Left ventricle myocardium inferior (tissue), 1 donor: Measurements from ENCODE around the gene SURF2. TPM values are rescaled to one million over a fixed set of nuclear protein-coding genes. Genes with fewer than 3 reads are reported as not detected.

Experiments
- DNase-seq: peaks from one replicate; pipeline ENCODE4 v3.0.0-alpha.2; 2020
- H3K27ac ChIP-seq: fragments of 200-600 bp; replicated peaks from 2 replicates; pipeline ENCODE4 v1.8.0; 2021
- H3K27me3 ChIP-seq: fragments of 200-600 bp; 2 replicates; pipeline ENCODE4 v1.8.0; 2021; ENCODE audit warnings: low read depth
- H3K36me3 ChIP-seq: fragments of 200-600 bp; 2 replicates; pipeline ENCODE4 v1.8.0; 2021
- H3K4me1 ChIP-seq: fragments of 200-600 bp; 2 replicates; pipeline ENCODE4 v1.8.0; 2021
- H3K4me3 ChIP-seq: fragments of 200-600 bp; 2 replicates; pipeline ENCODE4 v1.8.0; 2021; ENCODE audit warnings: mild to moderate bottlenecking, moderate library complexity
- H3K9me3 ChIP-seq: fragments of 200-600 bp; replicated peaks from 2 replicates; pipeline ENCODE4 v1.8.0; 2021
- CTCF ChIP-seq: fragments of 200-600 bp; IDR thresholded peaks from 2 replicates; pipeline ENCODE4 v1.8.0; 2021; ENCODE audit warnings: antibody characterized with exemption, mild to moderate bottlenecking, borderline replicate concordance
- intact Hi-C: fragments of 100-400 bp; cut with micrococcal nuclease; formaldehyde crosslinking; loops from one replicate; pipeline ENCODE4 v1.11.0; 2022
- total RNA-seq: library from RNA; stranded (reverse); fragmentation: NEBNext Ultra II Directional; extraction: Animal tissue kit (Norgen Biotek cat#: 25700); gene quantifications from one replicate; pipeline ENCODE4 v1.2.1, GENCODE V29; 2021
- donor health status: DM: no; HTN: yes; CAD: no; lungs with severe emphysema.

SURF2 gene
- total RNA-seq, 1 donor from 2014 or later = 17.4 TPM

GRCh38 chr9:133339641-133340040, 16.7 kb upstream of the SURF2 start:
- no peaks in the 10 kb centered on the region for H3K27me3 ChIP-seq
- peak overlapping the region; percentile 56 for H3K27ac ChIP-seq
- TF ChIP-seq CTCF = no peak
- H3K9me3 ChIP-seq = no peaks in the 10 kb centered on the region
- DNase-seq = no peak
- peaks cover 42% of the 10 kb centered on the region for H3K36me3 ChIP-seq
- no peak overlapping the region for H3K4me3 ChIP-seq
- intact Hi-C loops = no loop called here
- H3K4me1 ChIP-seq = peaks cover 30% of the 10 kb centered on the region

DNA sequence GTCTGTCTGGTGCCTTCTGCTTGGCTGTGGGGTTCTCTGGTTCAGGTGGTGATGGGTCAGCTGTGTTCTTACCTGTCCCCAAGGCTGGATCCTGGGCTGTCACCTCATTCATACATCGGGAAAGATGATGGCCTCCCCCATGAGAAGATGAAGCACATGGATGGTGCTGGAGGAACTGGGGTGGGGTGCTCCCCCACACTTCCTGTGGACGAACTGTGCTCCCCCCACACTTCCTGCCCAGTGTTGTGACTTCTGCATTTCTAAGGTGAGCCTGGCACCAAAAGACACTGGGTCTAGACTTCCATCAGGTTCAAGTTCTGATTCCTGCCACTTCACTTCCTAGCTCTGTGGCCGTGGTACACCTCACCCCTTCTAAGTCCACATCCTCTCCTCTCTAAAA, 16.1 kb upstream of the SURF2 start:
- intact Hi-C loops = no loop called here
- Histone ChIP-seq H3K9me3 (no peaks in the 10 kb centered on the region), H3K36me3 (peaks cover 48% of the 10 kb centered on the region), H3K27me3 (no peaks in the 10 kb centered on the region), H3K4me3 (no peak overlapping the region), H3K4me1 (peaks cover 24% of the 10 kb centered on the region), H3K27ac (peak overlapping the region; percentile 56)
- no peak for DNase-seq
- no peak for TF ChIP-seq CTCF

DNA sequence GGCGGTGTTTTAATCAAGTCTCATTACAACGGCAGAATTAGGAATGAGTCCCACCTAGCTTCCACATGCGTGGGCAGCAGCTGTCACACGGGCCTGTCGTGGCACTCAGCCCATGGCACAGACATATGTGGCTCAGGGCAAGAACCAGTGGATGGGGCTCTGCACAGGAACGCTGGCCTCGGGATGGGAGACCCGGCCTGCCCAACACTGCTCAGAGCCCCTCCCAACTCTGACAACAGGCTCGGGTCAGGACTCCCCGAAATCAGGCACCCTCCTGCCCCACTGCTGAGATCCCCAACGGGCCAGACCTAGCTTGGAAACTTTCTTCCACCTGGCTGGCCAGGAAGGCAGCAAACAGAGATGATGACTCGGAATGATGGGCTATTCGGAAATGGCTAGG, 15.4 kb upstream of the SURF2 start:
- intact Hi-C loops = no loop called here
- Histone ChIP-seq H3K9me3 (no peaks in the 10 kb centered on the region), H3K27ac (peak overlapping the region; percentile 17), H3K36me3 (peaks cover 53% of the 10 kb centered on the region), H3K27me3 (no peaks in the 10 kb centered on the region), H3K4me1 (peaks cover 20% of the 10 kb centered on the region), H3K4me3 (peak overlapping the region; percentile 31)
- no peak for DNase-seq
- no peak for TF ChIP-seq CTCF

DNA sequence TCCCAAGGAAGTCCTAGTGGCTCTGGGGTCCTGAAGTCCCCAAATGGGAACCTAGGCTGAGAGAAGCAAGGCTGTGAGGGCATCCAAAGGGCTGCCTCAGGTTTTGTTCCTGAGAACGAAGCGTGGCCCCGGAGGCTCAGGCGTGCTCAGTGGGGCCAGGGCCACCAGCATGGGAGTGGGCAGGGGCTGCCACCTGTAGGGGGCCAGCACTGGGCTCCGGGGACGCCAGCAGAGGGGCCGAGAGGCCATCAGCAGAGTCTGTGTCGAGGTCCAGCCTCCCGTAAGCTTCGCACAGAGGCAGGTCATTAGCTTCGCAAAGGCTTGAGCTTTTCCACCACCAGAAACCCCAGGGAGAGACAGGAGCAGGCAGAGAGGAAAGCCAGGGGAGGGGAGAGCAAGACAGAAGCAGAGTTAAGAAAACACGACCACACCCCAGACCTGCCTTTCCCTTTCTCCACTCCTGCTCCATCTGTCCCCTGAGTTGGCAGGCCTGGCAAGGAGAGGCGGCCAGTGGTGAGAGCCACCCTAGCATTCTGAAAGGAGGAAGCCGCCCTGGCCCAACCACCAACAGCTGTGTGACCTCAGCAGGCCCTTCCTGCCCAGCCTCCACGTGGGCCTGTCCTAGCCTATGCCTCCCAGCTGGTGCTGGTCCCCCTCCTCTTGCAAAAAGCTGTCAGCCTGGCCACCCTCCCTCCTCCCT, 14.8 kb upstream of the SURF2 start:
- H3K27ac ChIP-seq = peak overlapping the region; percentile 17
- peak overlapping the region; percentile 31 for H3K4me3 ChIP-seq
- intact Hi-C loops = no loop called here
- DNase-seq = peak; percentile 62
- H3K4me1 ChIP-seq = peaks cover 21% of the 10 kb centered on the region
- peaks cover 53% of the 10 kb centered on the region for H3K36me3 ChIP-seq
- no peaks in the 10 kb centered on the region for H3K27me3 ChIP-seq
- H3K9me3 ChIP-seq = no peaks in the 10 kb centered on the region
- TF ChIP-seq CTCF = no peak

DNA sequence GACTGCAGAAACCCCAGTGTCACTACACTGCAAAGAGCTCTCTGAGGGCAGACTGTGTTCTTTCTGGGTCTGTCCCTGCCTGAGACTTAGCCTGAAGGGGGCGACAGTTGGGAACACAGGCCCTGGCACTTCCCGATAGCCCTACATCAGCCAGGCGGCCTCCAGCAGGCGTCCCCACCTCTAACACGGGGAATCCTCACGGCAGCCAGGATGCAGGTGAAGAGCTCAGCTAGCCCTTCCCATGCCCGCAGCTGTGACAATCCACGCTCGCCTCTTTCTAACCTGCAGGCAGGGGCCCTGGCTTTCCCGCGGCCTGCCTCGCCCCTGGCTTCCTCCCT, 14.3 kb upstream of the SURF2 start:
- no peak for DNase-seq
- Histone ChIP-seq H3K4me1 (peaks cover 21% of the 10 kb centered on the region), H3K27me3 (no peaks in the 10 kb centered on the region), H3K36me3 (peaks cover 53% of the 10 kb centered on the region), H3K4me3 (no peak overlapping the region), H3K27ac (peak overlapping the region; percentile 33), H3K9me3 (no peaks in the 10 kb centered on the region)
- TF ChIP-seq CTCF = no peak
- intact Hi-C loops = no loop called here
